ENCODE data around the gene MAN1C1.
"Not testable (repeated sequence)": the region's sequence is repeated elsewhere in the genome, so short reads cannot be mapped to it uniquely, and the experiment has no call there.

MAN1C1 gene

GRCh38 chr1:25583519-25584370 lies 32.8 kb upstream of the MAN1C1 start:
- no peak for DNase-seq

GRCh38 chr1:25586181-25586588 lies 30.4 kb upstream of the MAN1C1 start:
- no peak for DNase-seq

GRCh38 chr1:25587290-25587689 lies 29.3 kb upstream of the MAN1C1 start:
- no peak for DNase-seq

GRCh38 chr1:25588224-25588623 lies 28.4 kb upstream of the MAN1C1 start:
- DNase-seq, result not testable (repeated sequence)

- not testable (repeated sequence) for DNase-seq
Measured at GRCh38 chr1:25588786-25589185, 27.8 kb upstream of the MAN1C1 start.

GRCh38 chr1:25590096-25590824 lies 26.3 kb upstream of the MAN1C1 start:
- DNase-seq, result no peak

- no peak for DNase-seq
Measured at GRCh38 chr1:25593861-25594260, 22.7 kb upstream of the MAN1C1 start.

- no peak for DNase-seq
Measured at GRCh38 chr1:25594971-25595370, 21.6 kb upstream of the MAN1C1 start.

GRCh38 chr1:25596641-25597040 lies 19.9 kb upstream of the MAN1C1 start:
- DNase-seq, result not testable (repeated sequence)

- DNase-seq, result no peak
Measured at GRCh38 chr1:25598879-25599278, 17.7 kb upstream of the MAN1C1 start.

- DNase-seq, result no peak
Measured at GRCh38 chr1:25599969-25600610, 16.5 kb upstream of the MAN1C1 start.

- DNase-seq, result not testable (repeated sequence)
Measured at GRCh38 chr1:25600971-25601699, 15.5 kb upstream of the MAN1C1 start.

GRCh38 chr1:25603779-25604538 lies 12.6 kb upstream of the MAN1C1 start:
- DNase-seq, result not testable (repeated sequence)

- DNase-seq, result no peak
Measured at GRCh38 chr1:25607123-25607522, 9.5 kb upstream of the MAN1C1 start.

- peak; percentile 93 for DNase-seq
Measured at GRCh38 chr1:25608488-25609178, 8.0 kb upstream of the MAN1C1 start.

GRCh38 chr1:25609921-25610320 lies 6.7 kb upstream of the MAN1C1 start:
- DNase-seq, result no peak

- DNase-seq, result peak; percentile 37
Measured at GRCh38 chr1:25610822-25611630, 5.6 kb upstream of the MAN1C1 start.

- no peak for DNase-seq
Measured at GRCh38 chr1:25611843-25612242, 4.7 kb upstream of the MAN1C1 start.

- DNase-seq, result no peak
Measured at GRCh38 chr1:25612421-25612820, 4.2 kb upstream of the MAN1C1 start.

- no peak for DNase-seq
Measured at GRCh38 chr1:25613091-25613490, 3.5 kb upstream of the MAN1C1 start.

All from RPMI8226 (cell line).